KMS-11 (cell line): ENCODE measurements around the gene FALEC.

ENCODE experiments used
- H2AFZ ChIP-seq: fragments of 200-600 bp; sonication (generic); 2 replicates; pipeline ENCODE4 v1.6.1; 2016; ENCODE audit warnings: antibody characterized with exemption, mixed run types, low read depth
- H3K27ac ChIP-seq: fragments of 200-600 bp; sonication (generic); 2 replicates; pipeline ENCODE4 v1.6.1; 2016; ENCODE audit warnings: mild to moderate bottlenecking, mixed run types
- H3K27me3 ChIP-seq: fragments of 200-600 bp; sonication (generic); 2 replicates; pipeline ENCODE4 v1.6.1; 2017; ENCODE audit warnings: mild to moderate bottlenecking, low read depth, mixed run types, moderate library complexity; ENCODE audit not compliant: insufficient read depth
- H3K36me3 ChIP-seq: fragments of 200-600 bp; sonication (generic); 2 replicates; pipeline ENCODE4 v1.6.1; 2017; ENCODE audit warnings: mild to moderate bottlenecking, mixed run types; ENCODE audit not compliant: insufficient read depth
- H3K4me1 ChIP-seq: fragments of 200-600 bp; sonication (generic); 2 replicates; pipeline ENCODE4 v1.6.1; 2016; ENCODE audit warnings: mild to moderate bottlenecking, low read depth, mixed run types; ENCODE audit not compliant: poor library complexity, severe bottlenecking
- H3K4me2 ChIP-seq: fragments of 200-600 bp; sonication (generic); 2 replicates; pipeline ENCODE4 v1.7.0; 2016; ENCODE audit warnings: mild to moderate bottlenecking, mixed run types
- H3K4me3 ChIP-seq: fragments of 200-600 bp; sonication (generic); IDR thresholded peaks from 2 replicates; pipeline ENCODE4 v1.6.1; 2017; ENCODE audit warnings: low read depth, low read length, mixed read lengths; ENCODE audit not compliant: insufficient read depth
- H3K79me2 ChIP-seq: fragments of 200-600 bp; sonication (generic); 2 replicates; pipeline ENCODE4 v1.6.1; 2016; ENCODE audit warnings: low read depth, mixed run types; ENCODE audit not compliant: insufficient read depth
- H3K9ac ChIP-seq: fragments of 200-600 bp; sonication (generic); 2 replicates; pipeline ENCODE4 v1.6.1; 2016; ENCODE audit warnings: mild to moderate bottlenecking, mixed run types
- H4K20me1 ChIP-seq: fragments of 200-600 bp; sonication (generic); 2 replicates; pipeline ENCODE4 v1.6.1; 2016; ENCODE audit warnings: mild to moderate bottlenecking, mixed run types; ENCODE audit not compliant: insufficient read depth
- TF ChIP-seq, protein P1 (sequence below): fragments of 200-600 bp; sonication (generic); conservative IDR thresholded peaks from 2 replicates; pipeline ENCODE4 v1.6.1; 2017; ENCODE audit warnings: low read depth, mild to moderate bottlenecking, antibody characterized with exemption, low read length, moderate library complexity, mixed read lengths

The FALEC gene

DNA sequence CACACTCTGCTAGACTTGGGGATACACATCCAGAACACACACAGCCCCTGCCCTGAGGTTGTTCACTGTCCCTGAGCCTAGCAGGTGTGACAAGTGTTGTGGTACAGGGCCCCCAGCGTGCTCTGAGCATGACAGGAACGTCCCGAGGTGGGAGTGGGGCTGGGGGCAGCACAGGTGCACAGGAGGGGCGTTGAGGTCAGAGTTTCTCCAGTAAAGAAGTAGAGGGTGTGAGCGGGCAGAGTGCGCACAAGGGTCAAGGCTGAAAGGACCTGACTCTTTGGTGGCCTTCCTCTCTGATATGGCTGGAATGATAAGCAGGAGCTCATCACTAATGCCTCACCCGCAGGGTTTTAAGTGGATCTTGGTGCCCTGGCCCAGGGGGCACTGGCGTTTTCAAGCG is 1.3 kb upstream of the FALEC start:
- Histone ChIP-seq H3K4me3 (no peak overlapping the region), H3K4me1 (peaks cover 13% of the 10 kb centered on the region), H2AFZ (no peak overlapping the region), H3K27me3 (0 out of 2 replicates have a peak, but pooled peaks cover 2% of the 10 kb centered on the region), H4K20me1 (no peaks in the 10 kb centered on the region), H3K36me3 (no peaks in the 10 kb centered on the region), H3K27ac (no peak overlapping the region), H3K4me2 (no peak overlapping the region; the same call in 1 of the 2 replicates), H3K79me2 (no peaks in the 10 kb centered on the region), H3K9ac (no peak overlapping the region)
- TF ChIP-seq, protein P1, sequence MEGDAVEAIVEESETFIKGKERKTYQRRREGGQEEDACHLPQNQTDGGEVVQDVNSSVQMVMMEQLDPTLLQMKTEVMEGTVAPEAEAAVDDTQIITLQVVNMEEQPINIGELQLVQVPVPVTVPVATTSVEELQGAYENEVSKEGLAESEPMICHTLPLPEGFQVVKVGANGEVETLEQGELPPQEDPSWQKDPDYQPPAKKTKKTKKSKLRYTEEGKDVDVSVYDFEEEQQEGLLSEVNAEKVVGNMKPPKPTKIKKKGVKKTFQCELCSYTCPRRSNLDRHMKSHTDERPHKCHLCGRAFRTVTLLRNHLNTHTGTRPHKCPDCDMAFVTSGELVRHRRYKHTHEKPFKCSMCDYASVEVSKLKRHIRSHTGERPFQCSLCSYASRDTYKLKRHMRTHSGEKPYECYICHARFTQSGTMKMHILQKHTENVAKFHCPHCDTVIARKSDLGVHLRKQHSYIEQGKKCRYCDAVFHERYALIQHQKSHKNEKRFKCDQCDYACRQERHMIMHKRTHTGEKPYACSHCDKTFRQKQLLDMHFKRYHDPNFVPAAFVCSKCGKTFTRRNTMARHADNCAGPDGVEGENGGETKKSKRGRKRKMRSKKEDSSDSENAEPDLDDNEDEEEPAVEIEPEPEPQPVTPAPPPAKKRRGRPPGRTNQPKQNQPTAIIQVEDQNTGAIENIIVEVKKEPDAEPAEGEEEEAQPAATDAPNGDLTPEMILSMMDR = no peak

GRCh38 chr1:150514913-150515327 is 632 bp upstream of the FALEC start:
- Histone ChIP-seq H3K79me2 (no peaks in the 10 kb centered on the region), H3K9ac (peak overlapping the region; percentile 55; the same call in 1 of the 2 replicates), H3K4me3 (no peak overlapping the region), H3K27ac (no peak overlapping the region), H3K27me3 (0 out of 2 replicates have a peak, but pooled peaks cover 2% of the 10 kb centered on the region), H3K36me3 (no peaks in the 10 kb centered on the region), H3K4me2 (peak overlapping the region; percentile 65), H3K4me1 (peaks cover 13% of the 10 kb centered on the region), H4K20me1 (no peaks in the 10 kb centered on the region), H2AFZ (peak overlapping the region; percentile 84)
- TF ChIP-seq, protein P1 = no peak

- Histone ChIP-seq H3K27ac (peak overlapping the region; percentile 8; the same call in 1 of the 2 replicates), H3K4me3 (peak overlapping the region; percentile 100)
These were observed 569 bp downstream of the FALEC start for GRCh38 chr1:150516050-150516591.

DNA sequence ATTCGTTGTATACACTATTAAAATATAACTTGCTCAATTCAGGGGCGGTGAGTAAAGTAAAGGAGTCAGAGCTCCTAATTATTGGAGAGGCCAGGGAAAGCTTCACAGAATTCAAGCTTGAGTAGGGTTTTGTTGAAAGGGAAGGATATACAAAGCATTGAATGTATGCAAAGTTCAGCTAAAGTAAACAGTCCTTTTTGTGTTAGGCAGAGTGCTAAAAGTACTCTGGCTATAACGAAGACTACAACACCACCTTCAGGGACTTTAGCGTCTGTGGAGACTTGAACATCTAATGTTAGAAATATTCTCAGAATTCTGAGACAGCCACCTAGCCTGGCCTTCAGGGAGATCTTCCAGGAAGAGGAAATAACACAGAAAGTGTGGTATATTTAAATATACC is 1.1 kb downstream of the FALEC start:
- TF ChIP-seq, protein P1 = no peak
- H3K4me2 ChIP-seq = peak overlapping the region; percentile 65
- no peaks in the 10 kb centered on the region for H3K79me2 ChIP-seq
- no peaks in the 10 kb centered on the region for H3K36me3 ChIP-seq
- peaks cover 22% of the 10 kb centered on the region for H3K4me1 ChIP-seq
- no peak overlapping the region for H3K4me3 ChIP-seq
- H3K9ac ChIP-seq = no peak overlapping the region; the same call in 1 of the 2 replicates
- H3K27ac ChIP-seq = no peak overlapping the region
- 0 out of 2 replicates have a peak, but pooled peaks cover 2% of the 10 kb centered on the region for H3K27me3 ChIP-seq
- H2AFZ ChIP-seq = peak overlapping the region; percentile 84
- H4K20me1 ChIP-seq = no peaks in the 10 kb centered on the region

More at GRCh38 chr1:150516050-150516591, 569 bp downstream of the FALEC start:
- Histone ChIP-seq H4K20me1 (no peaks in the 10 kb centered on the region), H3K9ac (peak overlapping the region; percentile 55), H3K79me2 (no peaks in the 10 kb centered on the region), H3K4me1 (peaks cover 17% of the 10 kb centered on the region), H3K36me3 (no peaks in the 10 kb centered on the region), H3K27me3 (0 out of 2 replicates have a peak, but pooled peaks cover 2% of the 10 kb centered on the region), H2AFZ (peak overlapping the region; percentile 84), H3K4me2 (peak overlapping the region; percentile 65)
- TF ChIP-seq, protein P1 = no peak
